ENCODE data around the gene MRPS15.
"Not testable (repeated sequence)": the region's sequence is repeated elsewhere in the genome, so short reads cannot be mapped to it uniquely, and the experiment has no call there.

Gene MRPS15

DNA sequence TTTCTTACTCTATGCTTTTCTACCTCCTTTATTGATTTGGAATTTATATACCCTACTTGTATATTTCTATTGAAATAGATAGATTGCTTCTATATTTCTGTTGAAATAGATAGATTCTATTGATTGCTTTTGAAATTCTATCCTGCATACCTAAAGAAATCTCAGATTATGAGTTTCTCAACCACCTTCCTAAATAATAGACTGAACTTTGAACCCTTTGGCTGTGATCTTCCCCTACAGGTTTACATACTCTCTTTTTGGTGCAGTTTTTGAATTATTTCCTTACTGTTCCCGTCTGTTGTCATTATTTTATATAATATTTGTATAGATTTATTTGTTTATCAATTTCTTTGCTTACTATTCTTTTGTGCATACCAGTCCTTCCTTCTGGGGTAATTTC, 39.0 kb upstream of the MRPS15 start:
- H3K79me2 ChIP-seq (ENCODE audit: control insufficient read depth, insufficient read depth, low read length, poor library complexity), result no peaks in the 10 kb centered on the region
- H3K27ac ChIP-seq (ENCODE audit: low read depth, low read length), result no peak overlapping the region
- no peak overlapping the region for H3K9ac ChIP-seq (ENCODE audit: low read length)
- no peak overlapping the region for H2BK120ac ChIP-seq (ENCODE audit: insufficient read depth, low read length, poor library complexity)
- no peak overlapping the region for H4K8ac ChIP-seq (ENCODE audit: low read depth, low read length)
- no peak overlapping the region for H3K23ac ChIP-seq (ENCODE audit: low read length)
- H2AK5ac ChIP-seq (ENCODE audit: low read length), result no peak overlapping the region
- H3K4ac ChIP-seq (ENCODE audit: low read depth, low read length), result no peak overlapping the region
- H3K36me3 ChIP-seq (ENCODE audit: control insufficient read depth in 1 of 2, insufficient read depth in 2 of 2, low read length in 2 of 2), result no peaks in the 10 kb centered on the region
- WGBS (ENCODE audit: extremely low coverage, insufficient coverage, insufficient read length), result no CpG with 5 or more reads among the region's 1 CpG
- H3K9me3 ChIP-seq (ENCODE audit: insufficient read depth, low read depth, low read length), result peaks cover 2% of the 10 kb centered on the region
- H2AFZ ChIP-seq (ENCODE audit: insufficient read depth, low read length, poor library complexity), result no peak overlapping the region
- H3K79me1 ChIP-seq (ENCODE audit: low read length), result no peaks in the 10 kb centered on the region
- H3K27me3 ChIP-seq (ENCODE audit: insufficient read depth, low read length), result no peaks in the 10 kb centered on the region
- no peak for DNase-seq
- H4K91ac ChIP-seq (ENCODE audit: low read depth, low read length), result no peak overlapping the region
- no peak overlapping the region for H4K12ac ChIP-seq (ENCODE audit: low read depth, low read length)
- no peaks in the 10 kb centered on the region for H3K4me1 ChIP-seq (ENCODE audit: control insufficient read depth in 1 of 2, insufficient read depth in 2 of 2, low read length in 2 of 2)
- no peak overlapping the region for H3K4me2 ChIP-seq (ENCODE audit: low read length)
- no peak overlapping the region for H2BK5ac ChIP-seq (ENCODE audit: low read depth, low read length, poor library complexity)
- no peak overlapping the region for H3K14ac ChIP-seq (ENCODE audit: low read length)
- no peak overlapping the region for H3K18ac ChIP-seq (ENCODE audit: low read length)
- H2BK12ac ChIP-seq (ENCODE audit: low read length), result no peak overlapping the region
- no peak overlapping the region for H3K4me3 ChIP-seq (ENCODE audit: low read depth, low read length)

DNA sequence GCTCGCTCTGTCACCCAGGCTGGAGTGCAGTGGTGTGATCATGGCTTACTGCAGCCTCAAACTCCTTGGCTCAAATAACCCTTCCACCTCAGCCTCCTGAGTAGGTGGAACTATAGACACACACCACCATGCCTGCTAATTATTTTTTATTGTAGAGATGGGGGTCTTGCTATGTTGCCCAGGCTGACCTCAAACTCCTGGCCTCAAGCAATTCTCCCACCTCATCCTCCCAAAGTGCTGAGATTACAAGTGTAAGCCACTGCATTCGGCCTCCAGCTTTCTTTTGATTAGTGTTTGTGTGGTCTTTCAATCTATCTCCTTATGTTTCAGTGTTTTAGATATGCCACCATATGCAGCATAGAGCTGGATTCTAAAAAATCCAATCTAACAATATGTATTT, 38.4 kb upstream of the MRPS15 start:
- Histone ChIP-seq H3K9me3 (ENCODE audit: insufficient read depth, low read depth, low read length) (peaks cover 2% of the 10 kb centered on the region), H3K27me3 (ENCODE audit: insufficient read depth, low read length) (no peaks in the 10 kb centered on the region), H2BK5ac (ENCODE audit: low read depth, low read length, poor library complexity) (no peak overlapping the region), H3K9ac (ENCODE audit: low read length) (no peak overlapping the region), H3K79me1 (ENCODE audit: low read length) (no peaks in the 10 kb centered on the region), H2BK120ac (ENCODE audit: insufficient read depth, low read length, poor library complexity) (no peak overlapping the region), H4K8ac (ENCODE audit: low read depth, low read length) (no peak overlapping the region), H3K14ac (ENCODE audit: low read length) (no peak overlapping the region), H3K4me1 (ENCODE audit: control insufficient read depth in 1 of 2, insufficient read depth in 2 of 2, low read length in 2 of 2) (no peaks in the 10 kb centered on the region), H2AFZ (ENCODE audit: insufficient read depth, low read length, poor library complexity) (no peak overlapping the region), H2AK5ac (ENCODE audit: low read length) (no peak overlapping the region), H3K4ac (ENCODE audit: low read depth, low read length) (no peak overlapping the region), H3K79me2 (ENCODE audit: control insufficient read depth, insufficient read depth, low read length, poor library complexity) (no peaks in the 10 kb centered on the region), H4K91ac (ENCODE audit: low read depth, low read length) (no peak overlapping the region), H3K27ac (ENCODE audit: low read depth, low read length) (no peak overlapping the region), H3K4me3 (ENCODE audit: low read depth, low read length) (no peak overlapping the region), H3K36me3 (ENCODE audit: control insufficient read depth in 1 of 2, insufficient read depth in 2 of 2, low read length in 2 of 2) (no peaks in the 10 kb centered on the region), H4K12ac (ENCODE audit: low read depth, low read length) (no peak overlapping the region), H3K23ac (ENCODE audit: low read length) (no peak overlapping the region), H2BK12ac (ENCODE audit: low read length) (no peak overlapping the region), H3K18ac (ENCODE audit: low read length) (no peak overlapping the region), H3K4me2 (ENCODE audit: low read length) (no peak overlapping the region)
- DNase-seq, result no peak
- no CpG with 5 or more reads among the region's 2 CpGs for WGBS (ENCODE audit: extremely low coverage, insufficient coverage, insufficient read length)

DNA sequence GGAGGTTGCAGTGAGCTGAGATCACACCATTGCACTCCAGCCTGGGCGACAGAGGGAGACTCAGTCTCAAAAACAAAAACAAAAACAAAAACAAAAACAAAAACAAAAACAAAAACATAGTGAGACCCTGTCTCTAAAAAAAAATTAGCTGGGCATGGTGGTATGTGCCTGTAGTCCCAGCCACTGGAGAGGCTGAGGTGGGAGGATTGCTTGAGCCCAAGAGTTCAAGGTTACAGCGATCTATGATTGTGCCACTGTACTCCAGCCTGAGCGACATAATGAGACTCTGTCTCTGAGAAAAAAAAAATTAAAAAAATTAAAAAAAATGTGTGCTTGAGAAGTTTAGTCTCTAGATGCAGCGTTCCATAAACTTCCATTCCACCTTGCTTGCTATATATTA, 37.7 kb upstream of the MRPS15 start:
- H2BK5ac ChIP-seq (ENCODE audit: low read depth, low read length, poor library complexity); H2BK120ac ChIP-seq (ENCODE audit: insufficient read depth, low read length, poor library complexity); H2AFZ ChIP-seq (ENCODE audit: insufficient read depth, low read length, poor library complexity); H4K8ac ChIP-seq (ENCODE audit: low read depth, low read length); H2BK12ac ChIP-seq (ENCODE audit: low read length); H4K12ac ChIP-seq (ENCODE audit: low read depth, low read length); H3K27ac ChIP-seq (ENCODE audit: low read depth, low read length); H3K79me1 ChIP-seq (ENCODE audit: low read length); H3K36me3 ChIP-seq (ENCODE audit: control insufficient read depth in 1 of 2, insufficient read depth in 2 of 2, low read length in 2 of 2); H3K23ac ChIP-seq (ENCODE audit: low read length); H3K4me1 ChIP-seq (ENCODE audit: control insufficient read depth in 1 of 2, insufficient read depth in 2 of 2, low read length in 2 of 2); H2AK5ac ChIP-seq (ENCODE audit: low read length); H3K4me3 ChIP-seq (ENCODE audit: low read depth, low read length); H3K27me3 ChIP-seq (ENCODE audit: insufficient read depth, low read length); H4K91ac ChIP-seq (ENCODE audit: low read depth, low read length); H3K79me2 ChIP-seq (ENCODE audit: control insufficient read depth, insufficient read depth, low read length, poor library complexity); H3K18ac ChIP-seq (ENCODE audit: low read length); DNase-seq; H3K4me2 ChIP-seq (ENCODE audit: low read length); H3K9ac ChIP-seq (ENCODE audit: low read length); H3K9me3 ChIP-seq (ENCODE audit: insufficient read depth, low read depth, low read length); H3K14ac ChIP-seq (ENCODE audit: low read length); H3K4ac ChIP-seq (ENCODE audit: low read depth, low read length): not testable (repeated sequence)
- no CpG with 5 or more reads among the region's 4 CpGs for WGBS (ENCODE audit: extremely low coverage, insufficient coverage, insufficient read length)

GRCh38 chr1:36497207-36497606, 33.0 kb upstream of the MRPS15 start:
- no peaks in the 10 kb centered on the region for H3K79me2 ChIP-seq (ENCODE audit: control insufficient read depth, insufficient read depth, low read length, poor library complexity)
- H3K9ac ChIP-seq (ENCODE audit: low read length), result no peak overlapping the region
- no CpG with 5 or more reads among the region's 2 CpGs for WGBS (ENCODE audit: extremely low coverage, insufficient coverage, insufficient read length)
- H2AK5ac ChIP-seq (ENCODE audit: low read length), result no peak overlapping the region
- peak in 1 of 2 donors; percentile 93 for DNase-seq
- H3K4me1 ChIP-seq (ENCODE audit: control insufficient read depth in 1 of 2, insufficient read depth in 2 of 2, low read length in 2 of 2), result no peaks in the 10 kb centered on the region
- no peak overlapping the region for H3K4me3 ChIP-seq (ENCODE audit: low read depth, low read length)
- H3K27me3 ChIP-seq (ENCODE audit: insufficient read depth, low read length), result no peaks in the 10 kb centered on the region
- no peak overlapping the region for H4K91ac ChIP-seq (ENCODE audit: low read depth, low read length)
- no peak overlapping the region for H3K4ac ChIP-seq (ENCODE audit: low read depth, low read length)
- H3K79me1 ChIP-seq (ENCODE audit: low read length), result no peaks in the 10 kb centered on the region
- H4K8ac ChIP-seq (ENCODE audit: low read depth, low read length), result no peak overlapping the region
- H3K36me3 ChIP-seq (ENCODE audit: control insufficient read depth in 1 of 2, insufficient read depth in 2 of 2, low read length in 2 of 2), result no peaks in the 10 kb centered on the region
- no peak overlapping the region for H2BK5ac ChIP-seq (ENCODE audit: low read depth, low read length, poor library complexity)
- H3K27ac ChIP-seq (ENCODE audit: low read depth, low read length), result no peak overlapping the region
- H4K12ac ChIP-seq (ENCODE audit: low read depth, low read length), result no peak overlapping the region
- no peak overlapping the region for H3K14ac ChIP-seq (ENCODE audit: low read length)
- no peak overlapping the region for H2BK120ac ChIP-seq (ENCODE audit: insufficient read depth, low read length, poor library complexity)
- no peak overlapping the region for H2BK12ac ChIP-seq (ENCODE audit: low read length)
- H3K4me2 ChIP-seq (ENCODE audit: low read length), result no peak overlapping the region
- H3K9me3 ChIP-seq (ENCODE audit: insufficient read depth, low read depth, low read length), result no peaks in the 10 kb centered on the region
- no peak overlapping the region for H3K23ac ChIP-seq (ENCODE audit: low read length)
- H3K18ac ChIP-seq (ENCODE audit: low read length), result no peak overlapping the region
- H2AFZ ChIP-seq (ENCODE audit: insufficient read depth, low read length, poor library complexity), result no peak overlapping the region

Data from trophoblast cell (in vitro differentiated cells and primary cell).